GM12878 (cell line): Measurements from ENCODE around the gene PDE6D. TPM values are rescaled to one million over a fixed set of nuclear protein-coding genes. Genes with fewer than 3 reads are reported as not detected.

Experiments used
- CBX5 ChIP-seq: sonication (generic); IDR thresholded peaks from 2 replicates; pipeline ENCODE4 v1.6.1; 2016; ENCODE audit warnings: low read depth, moderate library complexity, mild to moderate bottlenecking, inconsistent platforms
- SMAD1 ChIP-seq: fragments of 450-650 bp; IDR thresholded peaks from 2 replicates; pipeline ENCODE4 v1.6.1; 2018; ENCODE audit warnings: mild to moderate bottlenecking, low read depth; ENCODE audit not compliant: partially characterized antibody
- SPI1 ChIP-seq: IDR thresholded peaks from 2 replicates; pipeline ENCODE4 v1.6.1; 2011; ENCODE audit warnings: low read depth, mild to moderate bottlenecking, low read length, moderate library complexity, borderline replicate concordance; ENCODE audit not compliant: insufficient read depth
- SREBF1 ChIP-seq: IDR thresholded peaks from 2 replicates; pipeline ENCODE4 v1.6.1; 2012; ENCODE audit warnings: mild to moderate bottlenecking, low read length
- SUPT20H ChIP-seq: IDR thresholded peaks from 2 replicates; pipeline ENCODE4 v1.6.1; 2011; ENCODE audit warnings: low read depth, mild to moderate bottlenecking, low read length, moderate library complexity, borderline replicate concordance; ENCODE audit not compliant: control insufficient read depth
- TARDBP ChIP-seq: IDR thresholded peaks from 2 replicates; pipeline ENCODE4 v1.6.1; 2016; ENCODE audit warnings: borderline replicate concordance
- ZNF217 ChIP-seq: fragments of 450-650 bp; IDR thresholded peaks from 2 replicates; pipeline ENCODE4 v1.6.1; 2017; ENCODE audit warnings: antibody characterized with exemption, mild to moderate bottlenecking
- ZSCAN29 ChIP-seq: fragments of 450-650 bp; IDR thresholded peaks from 2 replicates; pipeline ENCODE4 v1.6.1; 2017; ENCODE audit warnings: mild to moderate bottlenecking, moderate library complexity
- polyA plus RNA-seq, 11 experiments: library from polyadenylated mRNA; depleted of rRNA in 4 of 11; unstranded in 6 of 11; stranded (reverse) in 5 of 11; fragments of >200 nt; fragmentation: Nextera tagmentation in 4 of 11; fragmentation: Illumina TruSeq in 1 of 11; extraction: Ambion mirVana in 4 of 11; extraction: Trizol in 1 of 11; gene quantifications; 1 replicate in 1 of 11; 2 replicates in 10 of 11; pipeline versions ENCODE4 v1.2.1 to v1.2.3, GENCODE V29; 2011 to 2016; ENCODE audit warnings: inconsistent platforms in 2 of 11, missing spikeins in 2 of 11, low read depth in 1 of 11
- total RNA-seq, 4 experiments: library from RNA; depleted of rRNA in 3 of 4; stranded (reverse); fragments of >200 nt in 3 of 4; fragmentation: Illumina TruSeq in 1 of 4; extraction: Trizol in 1 of 4; gene quantifications; 2 replicates each; pipeline versions ENCODE4 v1.2.1 to v1.2.3, GENCODE V29; 2013 to 2021
- TF ChIP-seq, protein P1 (sequence below): fragments of 450-650 bp; IDR thresholded peaks from 2 replicates; pipeline ENCODE4 v1.6.1; 2014; ENCODE audit warnings: mild to moderate bottlenecking
- TF ChIP-seq, protein P2 (sequence below): IDR thresholded peaks from 2 replicates; pipeline ENCODE4 v1.6.1; 2011; ENCODE audit warnings: borderline replicate concordance, low read depth, mild to moderate bottlenecking, moderate library complexity, low read length; ENCODE audit not compliant: insufficient read depth, poor library complexity, severe bottlenecking
- TF ChIP-seq, protein P3 (sequence below): fragments of 450-650 bp; IDR thresholded peaks from 2 replicates; pipeline ENCODE4 v1.6.1; 2017; ENCODE audit warnings: borderline replicate concordance
- TF ChIP-seq, protein P4 (sequence below): fragments of 150-350 bp; IDR thresholded peaks from 2 replicates; pipeline ENCODE4 v1.6.1; 2016; ENCODE audit warnings: low read depth, low read length

The PDE6D gene
- total and polyA plus RNA-seq, 10 of the 15 experiments (the other 5 are each of a cell fraction or from before 2014, with no cell fraction given): 8.2 to 69.4 (median 56.2) TPM

DNA sequence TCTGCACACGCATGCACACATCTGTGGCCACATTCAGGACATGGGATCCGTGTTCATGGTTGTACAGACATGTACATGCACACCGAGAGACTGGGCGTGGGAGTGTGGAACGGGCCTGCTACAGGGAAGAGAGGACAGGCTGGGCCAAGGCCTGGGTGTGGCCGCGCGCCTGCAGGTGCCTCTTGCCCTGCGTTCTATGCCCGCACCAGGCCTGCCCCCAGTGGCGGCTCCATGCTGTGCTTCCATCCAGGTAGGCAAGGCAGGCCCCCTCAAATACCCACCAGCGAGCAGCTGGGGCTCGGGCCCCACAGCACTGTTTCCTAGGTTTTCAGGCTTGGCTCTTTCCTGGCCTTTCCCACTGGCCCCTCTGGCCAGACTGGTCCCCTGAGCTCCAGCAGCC, 88.2 kb downstream of the PDE6D start (continued):
- TF ChIP-seq, protein P1, sequence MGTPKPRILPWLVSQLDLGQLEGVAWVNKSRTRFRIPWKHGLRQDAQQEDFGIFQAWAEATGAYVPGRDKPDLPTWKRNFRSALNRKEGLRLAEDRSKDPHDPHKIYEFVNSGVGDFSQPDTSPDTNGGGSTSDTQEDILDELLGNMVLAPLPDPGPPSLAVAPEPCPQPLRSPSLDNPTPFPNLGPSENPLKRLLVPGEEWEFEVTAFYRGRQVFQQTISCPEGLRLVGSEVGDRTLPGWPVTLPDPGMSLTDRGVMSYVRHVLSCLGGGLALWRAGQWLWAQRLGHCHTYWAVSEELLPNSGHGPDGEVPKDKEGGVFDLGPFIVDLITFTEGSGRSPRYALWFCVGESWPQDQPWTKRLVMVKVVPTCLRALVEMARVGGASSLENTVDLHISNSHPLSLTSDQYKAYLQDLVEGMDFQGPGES: no peak
- no peak for TF ChIP-seq SUPT20H
- TF ChIP-seq TARDBP: no peak
- TF ChIP-seq SREBF1: no peak
- no peak for TF ChIP-seq CBX5
- TF ChIP-seq, protein P2, sequence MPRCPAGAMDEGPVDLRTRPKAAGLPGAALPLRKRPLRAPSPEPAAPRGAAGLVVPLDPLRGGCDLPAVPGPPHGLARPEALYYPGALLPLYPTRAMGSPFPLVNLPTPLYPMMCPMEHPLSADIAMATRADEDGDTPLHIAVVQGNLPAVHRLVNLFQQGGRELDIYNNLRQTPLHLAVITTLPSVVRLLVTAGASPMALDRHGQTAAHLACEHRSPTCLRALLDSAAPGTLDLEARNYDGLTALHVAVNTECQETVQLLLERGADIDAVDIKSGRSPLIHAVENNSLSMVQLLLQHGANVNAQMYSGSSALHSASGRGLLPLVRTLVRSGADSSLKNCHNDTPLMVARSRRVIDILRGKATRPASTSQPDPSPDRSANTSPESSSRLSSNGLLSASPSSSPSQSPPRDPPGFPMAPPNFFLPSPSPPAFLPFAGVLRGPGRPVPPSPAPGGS: no peak
- TF ChIP-seq, protein P3, sequence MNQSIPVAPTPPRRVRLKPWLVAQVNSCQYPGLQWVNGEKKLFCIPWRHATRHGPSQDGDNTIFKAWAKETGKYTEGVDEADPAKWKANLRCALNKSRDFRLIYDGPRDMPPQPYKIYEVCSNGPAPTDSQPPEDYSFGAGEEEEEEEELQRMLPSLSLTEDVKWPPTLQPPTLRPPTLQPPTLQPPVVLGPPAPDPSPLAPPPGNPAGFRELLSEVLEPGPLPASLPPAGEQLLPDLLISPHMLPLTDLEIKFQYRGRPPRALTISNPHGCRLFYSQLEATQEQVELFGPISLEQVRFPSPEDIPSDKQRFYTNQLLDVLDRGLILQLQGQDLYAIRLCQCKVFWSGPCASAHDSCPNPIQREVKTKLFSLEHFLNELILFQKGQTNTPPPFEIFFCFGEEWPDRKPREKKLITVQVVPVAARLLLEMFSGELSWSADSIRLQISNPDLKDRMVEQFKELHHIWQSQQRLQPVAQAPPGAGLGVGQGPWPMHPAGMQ: no peak
- no peak for TF ChIP-seq ZNF217
- TF ChIP-seq, protein P4, sequence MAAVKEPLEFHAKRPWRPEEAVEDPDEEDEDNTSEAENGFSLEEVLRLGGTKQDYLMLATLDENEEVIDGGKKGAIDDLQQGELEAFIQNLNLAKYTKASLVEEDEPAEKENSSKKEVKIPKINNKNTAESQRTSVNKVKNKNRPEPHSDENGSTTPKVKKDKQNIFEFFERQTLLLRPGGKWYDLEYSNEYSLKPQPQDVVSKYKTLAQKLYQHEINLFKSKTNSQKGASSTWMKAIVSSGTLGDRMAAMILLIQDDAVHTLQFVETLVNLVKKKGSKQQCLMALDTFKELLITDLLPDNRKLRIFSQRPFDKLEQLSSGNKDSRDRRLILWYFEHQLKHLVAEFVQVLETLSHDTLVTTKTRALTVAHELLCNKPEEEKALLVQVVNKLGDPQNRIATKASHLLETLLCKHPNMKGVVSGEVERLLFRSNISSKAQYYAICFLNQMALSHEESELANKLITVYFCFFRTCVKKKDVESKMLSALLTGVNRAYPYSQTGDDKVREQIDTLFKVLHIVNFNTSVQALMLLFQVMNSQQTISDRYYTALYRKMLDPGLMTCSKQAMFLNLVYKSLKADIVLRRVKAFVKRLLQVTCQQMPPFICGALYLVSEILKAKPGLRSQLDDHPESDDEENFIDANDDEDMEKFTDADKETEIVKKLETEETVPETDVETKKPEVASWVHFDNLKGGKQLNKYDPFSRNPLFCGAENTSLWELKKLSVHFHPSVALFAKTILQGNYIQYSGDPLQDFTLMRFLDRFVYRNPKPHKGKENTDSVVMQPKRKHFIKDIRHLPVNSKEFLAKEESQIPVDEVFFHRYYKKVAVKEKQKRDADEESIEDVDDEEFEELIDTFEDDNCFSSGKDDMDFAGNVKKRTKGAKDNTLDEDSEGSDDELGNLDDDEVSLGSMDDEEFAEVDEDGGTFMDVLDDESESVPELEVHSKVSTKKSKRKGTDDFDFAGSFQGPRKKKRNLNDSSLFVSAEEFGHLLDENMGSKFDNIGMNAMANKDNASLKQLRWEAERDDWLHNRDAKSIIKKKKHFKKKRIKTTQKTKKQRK: no peak
- TF ChIP-seq SMAD1: no peak
- no peak for TF ChIP-seq SPI1
- TF ChIP-seq ZSCAN29: no peak
